ENCODE measurements around the gene TTC34.
"Not testable (repeated sequence)": the region's sequence is repeated elsewhere in the genome, so short reads cannot be mapped to it uniquely, and the experiment has no call there.

The TTC34 gene

GRCh38 chr1:2639203-2639602 lies 162.3 kb downstream of the TTC34 start:
- no peak for DNase-seq

- DNase-seq, result no peak
Observed at GRCh38 chr1:2638466-2639115, 162.9 kb downstream of the TTC34 start.

- DNase-seq, result no peak
Observed at GRCh38 chr1:2637442-2638145, 163.9 kb downstream of the TTC34 start.

- no peak for DNase-seq
Observed at GRCh38 chr1:2636733-2637132, 164.8 kb downstream of the TTC34 start.

- DNase-seq, result no peak
Observed at GRCh38 chr1:2635361-2636010, 166.0 kb downstream of the TTC34 start.

GRCh38 chr1:2633936-2634491 lies 167.5 kb downstream of the TTC34 start:
- no peak for DNase-seq

- no peak for DNase-seq
Observed at GRCh38 chr1:2633366-2633935, 168.0 kb downstream of the TTC34 start.

GRCh38 chr1:2632561-2633361 lies 168.7 kb downstream of the TTC34 start, which contains the start of gene MMEL1:
TSS of gene MMEL1 (minus strand) at chr1:2633016. CDS start at chr1:2629484, 3,532 bp downstream.
- DNase-seq, result no peak

- no peak for DNase-seq
Observed at GRCh38 chr1:2632051-2632430, 169.5 kb downstream of the TTC34 start.

GRCh38 chr1:2631136-2632050 lies 170.1 kb downstream of the TTC34 start:
- DNase-seq, result no peak

- no peak for DNase-seq
Observed at GRCh38 chr1:2630498-2631135, 170.9 kb downstream of the TTC34 start.

- no peak for DNase-seq
Observed at GRCh38 chr1:2629627-2630497, 171.6 kb downstream of the TTC34 start.

- no peak for DNase-seq
Observed at GRCh38 chr1:2628933-2629626, 172.4 kb downstream of the TTC34 start.

GRCh38 chr1:2628191-2628932 lies 173.1 kb downstream of the TTC34 start:
- DNase-seq, result no peak

- DNase-seq, result no peak
Observed at GRCh38 chr1:2627746-2628145, 173.7 kb downstream of the TTC34 start.

- not testable (repeated sequence) for DNase-seq
Observed at GRCh38 chr1:2625748-2626147, 175.7 kb downstream of the TTC34 start.

- no peak for DNase-seq
Observed at GRCh38 chr1:2625311-2625710, 176.2 kb downstream of the TTC34 start.

- no peak for DNase-seq
Observed at GRCh38 chr1:2624735-2625300, 176.7 kb downstream of the TTC34 start.

All from NCI-H1092 (cell line).